Cardiac fibroblast (primary cell): Measurements from ENCODE around the gene THPO.

ENCODE experiments used
- DNase-seq, 2 donors: peaks; one replicate each; pipeline versions ENCODE4 v3.0.0 to v3.0.0-alpha.2; 2010; ENCODE audit warnings: low read depth in 2 of 2
- H3K4me3 ChIP-seq, 2 donors: replicated peaks in 1 of 2; 1 replicate in 1 of 2; 2 replicates in 1 of 2; pipeline ENCODE4 v1.5.1; 2011; ENCODE audit warnings: low read depth in 2 of 2, low read length in 2 of 2, mild to moderate bottlenecking in 2 of 2, moderate library complexity in 1 of 2
- CTCF ChIP-seq: IDR thresholded peaks from one replicate; pipeline ENCODE4 v1.5.1; 2011; ENCODE audit warnings: low read depth, mild to moderate bottlenecking, low read length, inconsistent platforms

Gene THPO

GRCh38 chr3:184360070-184360928, 17.7 kb downstream of the THPO start:
- TF ChIP-seq CTCF, result no peak
- peak overlapping the region; percentile 74 to 81 for H3K4me3 ChIP-seq

GRCh38 chr3:184359610-184360009, 18.4 kb downstream of the THPO start:
- no peak for TF ChIP-seq CTCF
- no peak overlapping the region for H3K4me3 ChIP-seq
- no peak for DNase-seq

More at GRCh38 chr3:184360070-184360928, 17.7 kb downstream of the THPO start:
- DNase-seq, result no peak

GRCh38 chr3:184358921-184359350, 19.1 kb downstream of the THPO start:
- no peak for DNase-seq
- TF ChIP-seq CTCF, result no peak
- H3K4me3 ChIP-seq, result no peak overlapping the region

- no peak for TF ChIP-seq CTCF
- no peak overlapping the region for H3K4me3 ChIP-seq
- DNase-seq, result no peak
These were observed 19.8 kb downstream of the THPO start for GRCh38 chr3:184358124-184358767.

- DNase-seq, result no peak
- no peak overlapping the region for H3K4me3 ChIP-seq
- TF ChIP-seq CTCF, result no peak
These were observed 20.5 kb downstream of the THPO start for GRCh38 chr3:184357248-184358123.

GRCh38 chr3:184355261-184356040, 22.6 kb downstream of the THPO start:
- no peak for DNase-seq
- no peak overlapping the region for H3K4me3 ChIP-seq
- no peak for TF ChIP-seq CTCF
